GM12878 (cell line): ENCODE data around the gene DIDO1. TPM values are rescaled to one million over a fixed set of nuclear protein-coding genes. Genes with fewer than 3 reads are reported as not detected.

Experiments
- ATAC-seq: fragments of 200-7000 bp; cut with Tn5 transposase; 3 replicates; pipeline ENCODE4 v1.9.1; 2020; ENCODE audit warnings: mild to moderate bottlenecking, moderate library complexity
- BruUV-seq: library from RNA; stranded (reverse); fragments of 400-500 nt; replicated peaks from 2 replicates; lab custom pipeline; 2021; lab: Mats Ljungman, UMichigan
- CTCF ChIA-PET: fragments of 300-600 bp; sonication (Branson Sonifier 250); formaldehyde crosslinking; extraction: SDS; loops from one replicate; lab custom pipeline; 2021; ENCODE audit warnings: inconsistent platforms; lab: Yijun Ruan, JAX
- POLR2A ChIA-PET: fragments of 350-600 bp; formaldehyde crosslinking; extraction: SDS; loops from one replicate; lab custom pipeline; 2021; ENCODE audit warnings: inconsistent platforms; lab: Charles Lee
- RAD21 ChIA-PET: fragments of 300-600 bp; sonication (Branson Sonifier 250); formaldehyde crosslinking; loops from one replicate; lab custom pipeline; 2023; ENCODE audit warnings: antibody characterized with exemption; ENCODE audit not compliant: unreplicated experiment; lab: Charles Lee
- SMC1A ChIA-PET: fragments of 300-600 bp; sonication (Branson Sonifier 250); formaldehyde crosslinking; loops from one replicate; lab custom pipeline; 2023; ENCODE audit not compliant: unreplicated experiment, uncharacterized antibody; lab: Charles Lee
- DNase-seq: peaks from one replicate; pipeline ENCODE4 v3.0.0-alpha.2; 2011; ENCODE audit warnings: low read depth, low spot score
- FAIRE-seq: peaks from 3 replicates; lab custom pipeline; 2011; peaks lifted over from hg19 to GRCh38; lab: Jason Lieb, UNC
- H2AFZ ChIP-seq: 2 replicates; pipeline ENCODE4 v1.6.0; 2011; ENCODE audit warnings: low read depth, low read length, control low read depth; ENCODE audit not compliant: control insufficient read depth
- H3K27ac ChIP-seq: 2 replicates; pipeline ENCODE4 v1.5.1; 2011; ENCODE audit warnings: control low read depth; ENCODE audit not compliant: control insufficient read depth, insufficient read depth
- H3K27me3 ChIP-seq, 2 experiments: replicated peaks in 1 of 2; 2 replicates each; pipeline versions ENCODE4 v1.6.0 to v1.6.1; 2011; ENCODE audit warnings: low read length in 1 of 2; ENCODE audit not compliant: control insufficient read depth in 2 of 2, insufficient read depth in 2 of 2
- H3K36me3 ChIP-seq, 2 experiments: 2 replicates each; pipeline ENCODE4 v1.5.1; 2011; ENCODE audit warnings: low read length in 1 of 2; ENCODE audit not compliant: control insufficient read depth in 2 of 2, insufficient read depth in 2 of 2
- H3K4me1 ChIP-seq: 2 replicates; pipeline ENCODE4 v1.6.1; 2011; ENCODE audit warnings: mild to moderate bottlenecking, low read length, moderate library complexity, mixed read lengths; ENCODE audit not compliant: control insufficient read depth, insufficient read depth
- H3K4me2 ChIP-seq: 2 replicates; pipeline ENCODE4 v1.6.0; 2011; ENCODE audit warnings: control low read depth; ENCODE audit not compliant: control insufficient read depth, insufficient read depth
- H3K4me3 ChIP-seq: fragments of 200-600 bp; sonication (generic); 2 replicates; pipeline ENCODE4 v1.5.1; 2016
- H3K79me2 ChIP-seq: 2 replicates; pipeline ENCODE4 v1.6.0; 2011; ENCODE audit warnings: low read length; ENCODE audit not compliant: control insufficient read depth, insufficient read depth
- H3K9ac ChIP-seq: 2 replicates; pipeline ENCODE4 v1.8.0; 2011; ENCODE audit warnings: low read length, control low read depth, mixed read lengths; ENCODE audit not compliant: control insufficient read depth, insufficient read depth
- H3K9me3 ChIP-seq: replicated peaks from 3 replicates; pipeline ENCODE4 v1.5.1; 2011; ENCODE audit warnings: mild to moderate bottlenecking, low read length; ENCODE audit not compliant: control insufficient read depth, insufficient read depth
- H4K20me1 ChIP-seq: 2 replicates; pipeline ENCODE4 v1.6.0; 2011; ENCODE audit not compliant: control insufficient read depth, insufficient read depth
- CBFB ChIP-seq: IDR thresholded peaks from 2 replicates; pipeline ENCODE4 v1.6.1; 2016; ENCODE audit warnings: antibody characterized with exemption, low read depth
- IRF4 ChIP-seq: IDR thresholded peaks from 2 replicates; pipeline ENCODE4 v1.6.1; 2011; ENCODE audit warnings: low read depth, low read length
- KAT2A ChIP-seq: conservative IDR thresholded peaks from 2 replicates; pipeline ENCODE4 v1.6.1; 2011; ENCODE audit warnings: low read depth, low read length; ENCODE audit not compliant: control insufficient read depth
- LARP7 ChIP-seq: fragments of 450-650 bp; IDR thresholded peaks from 2 replicates; pipeline ENCODE4 v1.6.1; 2017; ENCODE audit warnings: mild to moderate bottlenecking
- MYC ChIP-seq: IDR thresholded peaks from 2 replicates; pipeline ENCODE4 v1.6.1; 2011; ENCODE audit warnings: mild to moderate bottlenecking, low read length, moderate library complexity, inconsistent platforms; ENCODE audit not compliant: insufficient read depth, insufficient replicate concordance, insufficient read length, severe bottlenecking
- RBBP5 ChIP-seq: fragments of 200-600 bp; sonication (generic); conservative IDR thresholded peaks from 2 replicates; pipeline ENCODE4 v1.6.1; 2016
- SMAD1 ChIP-seq: fragments of 450-650 bp; IDR thresholded peaks from 2 replicates; pipeline ENCODE4 v1.6.1; 2018; ENCODE audit warnings: mild to moderate bottlenecking, low read depth; ENCODE audit not compliant: partially characterized antibody
- SREBF1 ChIP-seq: IDR thresholded peaks from 2 replicates; pipeline ENCODE4 v1.6.1; 2012; ENCODE audit warnings: mild to moderate bottlenecking, low read length
- SRF ChIP-seq, 2 experiments: IDR thresholded peaks; 2 replicates each; pipeline ENCODE4 v1.6.1; 2011; ENCODE audit warnings: low read depth in 2 of 2, low read length in 2 of 2, mild to moderate bottlenecking in 1 of 2, moderate library complexity in 1 of 2
- ZNF207 ChIP-seq: fragments of 450-650 bp; IDR thresholded peaks from 2 replicates; pipeline ENCODE4 v1.6.1; 2014; ENCODE audit warnings: antibody characterized with exemption, mild to moderate bottlenecking, borderline replicate concordance
- WGBS: methylation state at CpG from one replicate; pipeline ENCODE4 v1.1.6; 2016; ENCODE audit warnings: low lambda C conversion rate; ENCODE audit not compliant: insufficient replicate concordance, insufficient coverage; ENCODE audit errors: missing lambda C conversion rate; 5-methylcytosine and 5-hydroxymethylcytosine counted together
- in situ Hi-C: fragments of 300-500 bp; cut with MboI; formaldehyde crosslinking; loops from 9 replicates; pipeline ENCODE4 v1.14.3; 2018; ENCODE audit warnings: mixed read lengths
- intact Hi-C: fragments of 100-400 bp; cut with micrococcal nuclease; formaldehyde crosslinking; loops from one replicate; pipeline ENCODE4 v1.14.2; 2022; ENCODE audit not compliant: unreplicated experiment
- polyA plus RNA-seq, 11 experiments: library from polyadenylated mRNA; depleted of rRNA in 4 of 11; unstranded in 6 of 11; stranded (reverse) in 5 of 11; fragments of >200 nt; fragmentation: Nextera tagmentation in 4 of 11; fragmentation: Illumina TruSeq in 1 of 11; extraction: Ambion mirVana in 4 of 11; extraction: Trizol in 1 of 11; gene quantifications; 1 replicate in 1 of 11; 2 replicates in 10 of 11; pipeline versions ENCODE4 v1.2.1 to v1.2.3, GENCODE V29; 2011 to 2016; ENCODE audit warnings: inconsistent platforms in 2 of 11, missing spikeins in 2 of 11, low read depth in 1 of 11
- total RNA-seq, 4 experiments: library from RNA; depleted of rRNA in 3 of 4; stranded (reverse); fragments of >200 nt in 3 of 4; fragmentation: Illumina TruSeq in 1 of 4; extraction: Trizol in 1 of 4; gene quantifications; 2 replicates each; pipeline versions ENCODE4 v1.2.1 to v1.2.3, GENCODE V29; 2013 to 2021
- TF ChIP-seq, protein P1 (sequence below): fragments of 450-650 bp; IDR thresholded peaks from 2 replicates; pipeline ENCODE4 v1.6.1; 2017; ENCODE audit warnings: antibody characterized with exemption, mild to moderate bottlenecking, moderate library complexity

DIDO1 gene
- total and polyA plus RNA-seq, 10 of the 15 experiments (the other 5 are each of a cell fraction or from before 2014, with no cell fraction given): 5.5 to 56.4 (median 38.4) TPM

DNA sequence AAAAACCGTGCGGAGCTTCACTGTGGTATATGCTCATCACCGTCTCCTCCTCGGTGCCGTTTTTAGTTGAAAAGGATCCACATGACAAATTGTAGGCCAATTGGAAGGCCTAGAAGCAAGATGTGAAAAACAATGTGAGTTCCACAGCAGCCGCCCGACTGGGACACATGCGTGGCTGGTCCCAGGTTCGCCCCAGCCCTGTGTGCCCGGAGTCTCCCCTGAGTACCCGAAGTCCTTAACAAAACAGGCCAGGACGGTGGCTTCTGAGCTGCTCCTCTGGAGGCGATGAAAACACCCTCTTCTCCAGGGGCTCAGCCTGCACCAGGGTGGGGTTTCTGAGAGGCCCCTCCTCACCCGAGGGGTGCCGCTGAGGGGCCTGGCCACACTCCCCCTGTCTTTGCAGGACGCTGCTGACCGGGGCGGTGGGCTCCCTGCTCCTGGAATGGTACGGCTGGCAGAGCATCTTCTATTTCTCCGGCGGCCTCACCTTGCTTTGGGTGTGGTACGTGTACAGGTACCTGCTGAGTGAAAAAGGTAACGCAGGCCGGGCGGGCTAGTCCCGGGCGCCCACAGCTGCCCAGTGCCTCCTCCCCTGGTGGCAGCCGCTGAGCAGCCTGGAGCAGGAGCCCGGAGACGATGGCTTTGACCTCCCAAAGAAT is 36.0 kb upstream of the DIDO1 start:
- Histone ChIP-seq H3K9me3 (no peaks in the 10 kb centered on the region), H4K20me1 (no peaks in the 10 kb centered on the region), H3K36me3 (peaks cover 16 to 25% of the 10 kb centered on the region in 2 experiments; a peak in 3 of 4 replicates), H3K27me3 (no peaks in the 10 kb centered on the region), H3K4me2 (no peak overlapping the region), H3K9ac (no peak overlapping the region), H3K79me2 (no peaks in the 10 kb centered on the region), H3K4me1 (no peaks in the 10 kb centered on the region), H2AFZ (no peak overlapping the region), H3K4me3 (no peak overlapping the region), H3K27ac (no peak overlapping the region)
- TF ChIP-seq SREBF1 (no peak), RBBP5 (no peak), SRF (IDR thresholded peaks at IDR 0.05; ENCODE audit: low read depth in 2 of 2, low read length in 2 of 2) (no peak), ZNF207 (no peak), MYC (no peak), IRF4 (no peak), LARP7 (no peak), SMAD1 (no peak), CBFB (no peak), KAT2A (no peak)
- TF ChIP-seq, protein P1, sequence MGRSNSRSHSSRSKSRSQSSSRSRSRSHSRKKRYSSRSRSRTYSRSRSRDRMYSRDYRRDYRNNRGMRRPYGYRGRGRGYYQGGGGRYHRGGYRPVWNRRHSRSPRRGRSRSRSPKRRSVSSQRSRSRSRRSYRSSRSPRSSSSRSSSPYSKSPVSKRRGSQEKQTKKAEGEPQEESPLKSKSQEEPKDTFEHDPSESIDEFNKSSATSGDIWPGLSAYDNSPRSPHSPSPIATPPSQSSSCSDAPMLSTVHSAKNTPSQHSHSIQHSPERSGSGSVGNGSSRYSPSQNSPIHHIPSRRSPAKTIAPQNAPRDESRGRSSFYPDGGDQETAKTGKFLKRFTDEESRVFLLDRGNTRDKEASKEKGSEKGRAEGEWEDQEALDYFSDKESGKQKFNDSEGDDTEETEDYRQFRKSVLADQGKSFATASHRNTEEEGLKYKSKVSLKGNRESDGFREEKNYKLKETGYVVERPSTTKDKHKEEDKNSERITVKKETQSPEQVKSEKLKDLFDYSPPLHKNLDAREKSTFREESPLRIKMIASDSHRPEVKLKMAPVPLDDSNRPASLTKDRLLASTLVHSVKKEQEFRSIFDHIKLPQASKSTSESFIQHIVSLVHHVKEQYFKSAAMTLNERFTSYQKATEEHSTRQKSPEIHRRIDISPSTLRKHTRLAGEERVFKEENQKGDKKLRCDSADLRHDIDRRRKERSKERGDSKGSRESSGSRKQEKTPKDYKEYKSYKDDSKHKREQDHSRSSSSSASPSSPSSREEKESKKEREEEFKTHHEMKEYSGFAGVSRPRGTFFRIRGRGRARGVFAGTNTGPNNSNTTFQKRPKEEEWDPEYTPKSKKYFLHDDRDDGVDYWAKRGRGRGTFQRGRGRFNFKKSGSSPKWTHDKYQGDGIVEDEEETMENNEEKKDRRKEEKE: no peak
- intact Hi-C loops (no loop called here), in situ Hi-C loops (no loop called here)
- RAD21 ChIA-PET: no interaction called here
- FAIRE-seq (no peak), ATAC-seq (no peak), DNase-seq (no peak)
- POLR2A ChIA-PET: no interaction called here
- WGBS: 97% methylated on average over 30 of the region's 30 CpGs
- CTCF ChIA-PET: interaction anchor here (0.7 to 1.2 kb wide), 2 partner anchors 10 to 139 kb away, joined by 3 read pairs; no protein-coding TSS in a partner anchor
- SMC1A ChIA-PET: no interaction called here
- no TSS peak for BruUV-seq
